ENCODE data around the gene SERINC5. TPM values are rescaled to one million over a fixed set of nuclear protein-coding genes. Genes with fewer than 3 reads are reported as not detected.

The SERINC5 gene
- total RNA-seq, 2 experiments from 2014 or later = 115 to 123 TPM

- ChIA-PET CTCF (interaction anchor here (1.5 kb wide), 1 partner anchor 44 kb away, joined by 3 read pairs; no protein-coding TSS in a partner anchor), POLR2A (no interaction called here)
- H3K9me3 Mint-ChIP-seq = no peaks in the 10 kb centered on the region
- H3K27me3 Mint-ChIP-seq = no peaks in the 10 kb centered on the region
- H3K36me3 ChIP-seq (ENCODE audit: insufficient read depth, low read length) = peaks cover 73% of the 10 kb centered on the region
- no peaks in the 10 kb centered on the region for H3K9me3 ChIP-seq (ENCODE audit: control insufficient read depth in 1 of 2, insufficient read depth in 1 of 2, low read length in 2 of 2)
- peaks cover 85% of the 10 kb centered on the region for H3K36me3 Mint-ChIP-seq (ENCODE audit: low read depth)
- peaks cover 51% of the 10 kb centered on the region for H3K4me1 Mint-ChIP-seq (ENCODE audit: low read depth)
- peaks cover 26% of the 10 kb centered on the region for H3K4me1 ChIP-seq (ENCODE audit: insufficient read depth, low read length)
- ATAC-seq (ENCODE audit: poor library complexity) (no peak), DNase-seq (no peak)
- intact Hi-C loops (cut with DNase I, micrococcal nuclease) = loop anchor here in 1 of 2 experiments (2.0 to 5.0 kb wide), 2 partner anchors 16 to 37 kb away; no protein-coding TSS in a partner anchor
- no peaks in the 10 kb centered on the region for H3K27me3 ChIP-seq (ENCODE audit: control insufficient read depth in 1 of 2, insufficient read depth in 2 of 2, low read length in 2 of 2)
- peak overlapping the region; percentile 8 for H3K27ac Mint-ChIP-seq
- H3K4me3 Mint-ChIP-seq = no peak overlapping the region
- TF ChIP-seq CTCF (IDR thresholded peaks at IDR 0.05) = no peak
- H3K4me3 ChIP-seq (ENCODE audit: low read length) = no peak overlapping the region
- no peak overlapping the region for H3K27ac ChIP-seq (ENCODE audit: low read depth in 1 of 2, low read length in 2 of 2)
Observed at GRCh38 chr5:80174790-80175189, 81.1 kb downstream of the SERINC5 start.

- Mint-ChIP-seq H3K4me1 (ENCODE audit: low read depth) (peaks cover 48% of the 10 kb centered on the region), H3K36me3 (ENCODE audit: low read depth) (peaks cover 94% of the 10 kb centered on the region), H3K9me3 (no peaks in the 10 kb centered on the region), H3K27me3 (no peaks in the 10 kb centered on the region), H3K4me3 (no peak overlapping the region), H3K27ac (peak overlapping the region; percentile 78)
- intact Hi-C loops (cut with DNase I, micrococcal nuclease) = no loop called here
- Histone ChIP-seq H3K4me3 (ENCODE audit: low read length) (no peak overlapping the region), H3K27me3 (ENCODE audit: control insufficient read depth in 1 of 2, insufficient read depth in 2 of 2, low read length in 2 of 2) (no peaks in the 10 kb centered on the region), H3K9me3 (ENCODE audit: control insufficient read depth in 1 of 2, insufficient read depth in 1 of 2, low read length in 2 of 2) (no peaks in the 10 kb centered on the region), H3K4me1 (ENCODE audit: insufficient read depth, low read length) (peaks cover 14% of the 10 kb centered on the region), H3K36me3 (ENCODE audit: insufficient read depth, low read length) (peaks cover 92% of the 10 kb centered on the region), H3K27ac (ENCODE audit: low read depth in 1 of 2, low read length in 2 of 2) (no peak overlapping the region)
- POLR2A ChIA-PET = interaction anchor here (1.5 to 3.4 kb wide), 3 partner anchors 8 to 33 kb away, joined by 3 to 12 read pairs (median 8); no protein-coding TSS in a partner anchor
- no peak for TF ChIP-seq CTCF (IDR thresholded peaks at IDR 0.05)
- DNase-seq (no peak), ATAC-seq (ENCODE audit: poor library complexity) (no peak)
- CTCF ChIA-PET = no interaction called here
Observed at GRCh38 chr5:80172067-80172695, 83.7 kb downstream of the SERINC5 start.

GRCh38 chr5:80170117-80170535 lies 85.7 kb downstream of the SERINC5 start:
- H3K4me3 ChIP-seq (ENCODE audit: low read length) = no peak overlapping the region
- peaks cover 12% of the 10 kb centered on the region for H3K4me1 ChIP-seq (ENCODE audit: insufficient read depth, low read length)
- H3K9me3 ChIP-seq (ENCODE audit: control insufficient read depth in 1 of 2, insufficient read depth in 1 of 2, low read length in 2 of 2) = no peaks in the 10 kb centered on the region
- CTCF ChIA-PET = interaction anchor here (1.1 kb wide), 1 partner anchor 11 kb away, joined by 3 read pairs; no protein-coding TSS in a partner anchor
- H3K27ac Mint-ChIP-seq = peak overlapping the region; percentile 74
- H3K4me1 Mint-ChIP-seq (ENCODE audit: low read depth) = peaks cover 60% of the 10 kb centered on the region
- POLR2A ChIA-PET = interaction anchor here (0.6 to 3.4 kb wide), 6 partner anchors 10 to 81 kb away, joined by 3 to 12 read pairs (median 4); no protein-coding TSS in a partner anchor
- H3K9me3 Mint-ChIP-seq = no peaks in the 10 kb centered on the region
- H3K4me3 Mint-ChIP-seq = no peak overlapping the region
- DNase-seq = no peak
- H3K36me3 Mint-ChIP-seq (ENCODE audit: low read depth) = peaks cover 98% of the 10 kb centered on the region
- H3K27ac ChIP-seq (ENCODE audit: low read depth in 1 of 2, low read length in 2 of 2) = no peak overlapping the region
- TF ChIP-seq CTCF (IDR thresholded peaks at IDR 0.05) = no peak
- peaks cover 97% of the 10 kb centered on the region for H3K36me3 ChIP-seq (ENCODE audit: insufficient read depth, low read length)
- H3K27me3 ChIP-seq (ENCODE audit: control insufficient read depth in 1 of 2, insufficient read depth in 2 of 2, low read length in 2 of 2) = no peaks in the 10 kb centered on the region
- no peaks in the 10 kb centered on the region for H3K27me3 Mint-ChIP-seq
- ATAC-seq (ENCODE audit: poor library complexity) = no peak
- intact Hi-C loops (cut with DNase I, micrococcal nuclease) = no loop called here

Measured in CD4-positive, alpha-beta T cell (primary cell).